ENCODE data around the gene SUPT20H.

SUPT20H gene

DNA sequence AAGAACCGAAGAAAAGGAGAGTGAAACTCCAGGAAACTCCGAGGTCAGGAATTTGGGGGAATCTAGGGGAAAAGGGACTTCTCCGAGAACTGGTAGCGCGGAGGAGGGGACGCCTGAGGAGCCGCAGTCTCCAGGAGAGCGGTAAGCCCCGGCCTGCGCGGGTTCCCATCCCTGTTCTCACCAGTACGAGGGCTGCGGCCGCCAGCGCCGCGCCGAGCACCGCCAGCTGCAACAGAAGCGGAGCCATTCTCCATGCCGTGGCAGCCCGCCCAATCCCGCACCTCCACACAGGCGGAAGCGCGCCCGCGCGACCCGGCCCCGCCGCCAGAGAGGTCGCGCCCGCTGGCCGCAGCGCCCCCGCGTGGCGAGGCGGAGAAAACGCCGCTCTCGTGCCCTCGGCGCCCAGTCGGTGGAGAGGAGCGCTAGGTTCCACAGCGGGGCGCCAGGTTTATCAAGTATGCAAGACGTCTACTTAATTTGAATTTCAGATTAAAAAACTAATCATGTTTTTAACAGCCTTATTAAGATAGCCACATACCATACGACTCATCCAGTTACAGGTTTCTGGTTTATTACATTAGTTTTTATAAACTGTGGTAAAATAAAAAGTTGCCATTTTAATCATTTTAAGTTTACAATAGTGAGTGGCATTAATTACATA, 60.3 kb downstream of the SUPT20H start, which contains the start of gene ALG5:
Gene ALG5 (minus strand): TSS at position 287 of the 661 bp plus-strand sequence. CDS start 40 bp downstream, at position 247.
- peak; percentile 93 for DNase-seq (ENCODE audit: low read depth)

- DNase-seq (ENCODE audit: low read depth): no peak
Observed at GRCh38 chr13:36998624-36999041, 60.9 kb downstream of the SUPT20H start.

GRCh38 chr13:36997716-36998427, 61.6 kb downstream of the SUPT20H start:
- no peak for DNase-seq (ENCODE audit: low read depth)

GRCh38 chr13:36992362-36992761, 67.1 kb downstream of the SUPT20H start:
- no peak for DNase-seq (ENCODE audit: low read depth)

- no peak for DNase-seq (ENCODE audit: low read depth)
Observed at GRCh38 chr13:36986462-36987240, 72.8 kb downstream of the SUPT20H start.

- no peak for DNase-seq (ENCODE audit: low read depth)
Observed at GRCh38 chr13:36981156-36981743, 78.2 kb downstream of the SUPT20H start.

- DNase-seq (ENCODE audit: low read depth): no peak
Observed at GRCh38 chr13:36979361-36980050, 80.0 kb downstream of the SUPT20H start.

DNA sequence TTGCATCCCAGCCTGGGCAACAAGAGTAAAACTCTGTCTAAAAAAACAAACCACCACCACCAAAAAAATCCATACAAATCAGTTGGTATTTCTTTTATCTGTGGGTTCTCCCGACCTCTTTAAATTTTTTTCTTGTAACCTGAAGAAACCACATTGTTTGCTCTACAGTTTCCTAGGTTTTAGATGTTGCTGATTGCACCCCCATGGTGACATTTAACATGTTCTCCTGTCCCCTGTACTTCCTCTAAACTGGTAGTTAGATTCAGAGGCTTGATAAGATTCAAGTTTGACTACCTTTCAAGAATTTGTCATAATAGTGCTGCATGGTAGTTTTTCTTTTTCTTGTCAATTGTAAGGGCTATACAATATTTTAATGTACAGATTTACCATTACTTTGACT, 84.3 kb downstream of the SUPT20H start:
- no peak for DNase-seq (ENCODE audit: low read depth)

DNA sequence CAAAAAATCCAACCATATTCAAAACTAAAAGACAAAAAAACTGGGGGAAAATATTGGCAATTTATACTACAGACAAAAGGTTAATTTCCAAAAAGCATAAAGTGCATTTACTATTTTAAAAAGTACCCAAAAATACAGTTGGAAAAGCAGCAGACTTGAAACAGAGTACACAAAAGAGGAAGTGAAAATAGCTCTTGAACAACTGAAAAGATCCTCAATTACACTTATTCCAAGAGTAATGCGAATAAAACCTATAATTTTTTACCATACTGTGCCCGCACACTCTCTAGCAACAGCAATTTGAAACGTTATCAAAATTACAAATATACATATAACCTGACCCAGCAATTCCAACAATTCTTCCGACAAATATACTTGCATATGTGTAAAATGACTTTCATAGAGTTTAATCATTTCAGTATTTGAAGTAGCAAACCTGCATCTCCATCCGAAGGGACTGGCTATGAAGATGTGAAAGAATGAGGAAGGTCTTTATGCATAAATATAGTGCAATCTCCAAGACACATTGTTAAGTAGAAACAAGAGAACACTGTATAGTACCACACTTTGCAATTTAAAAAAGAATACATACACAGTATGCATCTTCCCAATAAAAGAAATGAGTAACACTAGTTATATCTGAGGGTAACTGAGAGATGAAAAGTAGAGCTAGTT, 85.7 kb downstream of the SUPT20H start:
- no peak for DNase-seq (ENCODE audit: low read depth)

DNA sequence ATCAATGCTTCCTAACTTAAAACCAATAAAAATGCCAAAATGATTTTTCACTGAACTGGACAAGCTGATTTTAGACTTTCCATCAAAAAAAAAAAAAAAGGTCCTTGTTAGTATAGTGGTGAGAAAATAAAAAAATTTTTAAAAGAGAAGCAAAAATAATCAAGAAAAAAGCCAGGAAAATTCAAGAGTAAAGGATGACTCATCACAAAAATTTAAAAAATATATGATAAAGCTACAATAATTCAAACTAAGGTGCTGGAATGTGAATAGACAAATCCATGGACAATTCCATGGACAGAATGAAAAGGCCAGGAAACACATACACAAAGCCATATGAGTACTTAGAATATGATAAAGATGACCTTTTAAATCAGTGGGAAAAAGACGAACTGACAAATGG, 86.5 kb downstream of the SUPT20H start:
- no peak for DNase-seq (ENCODE audit: low read depth)

DNA sequence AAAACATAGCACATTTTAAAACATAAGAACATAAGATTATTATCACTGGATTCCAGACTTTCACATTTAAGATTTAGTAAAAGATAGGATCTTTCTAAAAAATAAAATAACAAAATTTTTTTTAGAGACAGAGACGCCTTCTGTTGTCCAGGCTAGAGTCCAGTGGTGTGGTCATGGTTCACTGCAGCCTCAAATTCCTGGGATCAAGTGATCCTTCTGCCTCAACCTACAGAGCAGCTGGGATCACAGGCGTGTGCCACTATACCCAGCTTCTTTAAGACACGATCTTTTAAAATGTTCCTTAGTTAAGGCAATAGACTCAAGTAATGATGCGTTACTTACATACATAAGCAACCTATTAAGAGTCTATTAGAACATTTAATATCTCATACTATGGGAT, 93.1 kb downstream of the SUPT20H start:
- DNase-seq (ENCODE audit: low read depth): no peak

DNA sequence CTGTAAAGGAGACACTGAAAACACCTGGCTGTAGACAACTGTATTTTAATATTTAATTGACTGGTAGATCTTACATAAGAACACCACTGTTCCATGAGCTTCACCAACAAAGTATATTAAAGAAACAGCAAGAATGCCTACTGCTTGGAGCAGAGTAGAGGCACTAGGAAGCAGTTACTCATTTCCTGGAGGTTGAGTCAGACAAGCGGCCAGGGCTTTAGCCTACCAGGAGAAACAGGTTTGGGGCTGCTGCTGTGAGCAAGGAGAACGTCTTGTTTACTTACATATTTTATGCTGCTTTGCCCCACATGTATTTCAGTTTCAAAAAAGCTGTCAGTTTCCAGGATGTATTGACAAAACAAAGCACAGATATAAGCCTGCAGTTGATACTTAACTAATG, 93.7 kb downstream of the SUPT20H start:
- DNase-seq (ENCODE audit: low read depth): no peak

- DNase-seq (ENCODE audit: low read depth): no peak
Observed at GRCh38 chr13:36959456-36960116, 99.9 kb downstream of the SUPT20H start.
